ENCODE data around the gene F7. TPM values are rescaled to one million over a fixed set of nuclear protein-coding genes. Genes with fewer than 3 reads are reported as not detected.

The F7 gene
- polyA plus RNA-seq, 2 of the 4 experiments (the other 2 are of a cell fraction) = 0.26 to 0.65 TPM

GRCh38 chr13:113059891-113060290 is 45.7 kb upstream of the F7 start:
- Histone ChIP-seq H3K4me2 (no peak overlapping the region), H3K9me3 (peaks cover 5% of the 10 kb centered on the region; the same call in 1 of the 3 replicates), H3K4me1 (no peaks in the 10 kb centered on the region), H3K4me3 (no peak overlapping the region), H3K27ac (no peak overlapping the region)
- peak; percentile 30 to 42; a peak in 3 of 6 replicates for ATAC-seq
- TF ChIP-seq FOXS1 (CRISPR knock-in tag; IDR thresholded peaks at IDR 0.05) (no peak), CHD2 (IDR thresholded peaks at IDR 0.05; ENCODE audit: low read length, partially characterized antibody) (no peak), RCOR1 (IDR thresholded peaks at IDR 0.05; ENCODE audit: low read depth, low read length) (no peak), RARB (CRISPR knock-in tag; IDR thresholded peaks at IDR 0.05) (no peak), ZC3H11A (IDR thresholded peaks at IDR 0.05) (no peak), ESRRA (IDR thresholded peaks at IDR 0.05; ENCODE audit: borderline replicate concordance, low read length) (no peak), RFX5 (IDR thresholded peaks at IDR 0.05) (no peak), EP300 (IDR thresholded peaks at IDR 0.05) (no peak), BHLHE40 (IDR thresholded peaks at IDR 0.05; ENCODE audit: low read depth, low read length) (no peak), JUN (IDR thresholded peaks at IDR 0.05) (no peak)
- TF ChIP-seq, protein P1, sequence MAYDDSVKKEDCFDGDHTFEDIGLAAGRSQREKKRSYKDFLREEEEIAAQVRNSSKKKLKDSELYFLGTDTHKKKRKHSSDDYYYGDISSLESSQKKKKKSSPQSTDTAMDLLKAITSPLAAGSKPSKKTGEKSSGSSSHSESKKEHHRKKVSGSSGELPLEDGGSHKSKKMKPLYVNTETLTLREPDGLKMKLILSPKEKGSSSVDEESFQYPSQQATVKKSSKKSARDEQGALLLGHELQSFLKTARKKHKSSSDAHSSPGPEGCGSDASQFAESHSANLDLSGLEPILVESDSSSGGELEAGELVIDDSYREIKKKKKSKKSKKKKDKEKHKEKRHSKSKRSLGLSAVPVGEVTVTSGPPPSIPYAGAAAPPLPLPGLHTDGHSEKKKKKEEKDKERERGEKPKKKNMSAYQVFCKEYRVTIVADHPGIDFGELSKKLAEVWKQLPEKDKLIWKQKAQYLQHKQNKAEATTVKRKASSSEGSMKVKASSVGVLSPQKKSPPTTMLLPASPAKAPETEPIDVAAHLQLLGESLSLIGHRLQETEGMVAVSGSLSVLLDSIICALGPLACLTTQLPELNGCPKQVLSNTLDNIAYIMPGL (CRISPR knock-in tag; IDR thresholded peaks at IDR 0.05; ENCODE audit: borderline replicate concordance) = no peak
- TF ChIP-seq, protein P2, sequence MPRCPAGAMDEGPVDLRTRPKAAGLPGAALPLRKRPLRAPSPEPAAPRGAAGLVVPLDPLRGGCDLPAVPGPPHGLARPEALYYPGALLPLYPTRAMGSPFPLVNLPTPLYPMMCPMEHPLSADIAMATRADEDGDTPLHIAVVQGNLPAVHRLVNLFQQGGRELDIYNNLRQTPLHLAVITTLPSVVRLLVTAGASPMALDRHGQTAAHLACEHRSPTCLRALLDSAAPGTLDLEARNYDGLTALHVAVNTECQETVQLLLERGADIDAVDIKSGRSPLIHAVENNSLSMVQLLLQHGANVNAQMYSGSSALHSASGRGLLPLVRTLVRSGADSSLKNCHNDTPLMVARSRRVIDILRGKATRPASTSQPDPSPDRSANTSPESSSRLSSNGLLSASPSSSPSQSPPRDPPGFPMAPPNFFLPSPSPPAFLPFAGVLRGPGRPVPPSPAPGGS (IDR thresholded peaks at IDR 0.05) = no peak
- TF ChIP-seq, protein P3, sequence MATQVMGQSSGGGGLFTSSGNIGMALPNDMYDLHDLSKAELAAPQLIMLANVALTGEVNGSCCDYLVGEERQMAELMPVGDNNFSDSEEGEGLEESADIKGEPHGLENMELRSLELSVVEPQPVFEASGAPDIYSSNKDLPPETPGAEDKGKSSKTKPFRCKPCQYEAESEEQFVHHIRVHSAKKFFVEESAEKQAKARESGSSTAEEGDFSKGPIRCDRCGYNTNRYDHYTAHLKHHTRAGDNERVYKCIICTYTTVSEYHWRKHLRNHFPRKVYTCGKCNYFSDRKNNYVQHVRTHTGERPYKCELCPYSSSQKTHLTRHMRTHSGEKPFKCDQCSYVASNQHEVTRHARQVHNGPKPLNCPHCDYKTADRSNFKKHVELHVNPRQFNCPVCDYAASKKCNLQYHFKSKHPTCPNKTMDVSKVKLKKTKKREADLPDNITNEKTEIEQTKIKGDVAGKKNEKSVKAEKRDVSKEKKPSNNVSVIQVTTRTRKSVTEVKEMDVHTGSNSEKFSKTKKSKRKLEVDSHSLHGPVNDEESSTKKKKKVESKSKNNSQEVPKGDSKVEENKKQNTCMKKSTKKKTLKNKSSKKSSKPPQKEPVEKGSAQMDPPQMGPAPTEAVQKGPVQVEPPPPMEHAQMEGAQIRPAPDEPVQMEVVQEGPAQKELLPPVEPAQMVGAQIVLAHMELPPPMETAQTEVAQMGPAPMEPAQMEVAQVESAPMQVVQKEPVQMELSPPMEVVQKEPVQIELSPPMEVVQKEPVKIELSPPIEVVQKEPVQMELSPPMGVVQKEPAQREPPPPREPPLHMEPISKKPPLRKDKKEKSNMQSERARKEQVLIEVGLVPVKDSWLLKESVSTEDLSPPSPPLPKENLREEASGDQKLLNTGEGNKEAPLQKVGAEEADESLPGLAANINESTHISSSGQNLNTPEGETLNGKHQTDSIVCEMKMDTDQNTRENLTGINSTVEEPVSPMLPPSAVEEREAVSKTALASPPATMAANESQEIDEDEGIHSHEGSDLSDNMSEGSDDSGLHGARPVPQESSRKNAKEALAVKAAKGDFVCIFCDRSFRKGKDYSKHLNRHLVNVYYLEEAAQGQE (IDR thresholded peaks at IDR 0.05) = no peak
- no peak for DNase-seq (ENCODE audit: low read depth in 1 of 2, low spot score in 1 of 2)
- 72% methylated on average over 11 of the region's 15 CpGs for WGBS (ENCODE audit: missing lambda C conversion rate)
- ChIA-PET POLR2A (no interaction called here), CTCF (no interaction called here)
- no peak for FAIRE-seq

DNA sequence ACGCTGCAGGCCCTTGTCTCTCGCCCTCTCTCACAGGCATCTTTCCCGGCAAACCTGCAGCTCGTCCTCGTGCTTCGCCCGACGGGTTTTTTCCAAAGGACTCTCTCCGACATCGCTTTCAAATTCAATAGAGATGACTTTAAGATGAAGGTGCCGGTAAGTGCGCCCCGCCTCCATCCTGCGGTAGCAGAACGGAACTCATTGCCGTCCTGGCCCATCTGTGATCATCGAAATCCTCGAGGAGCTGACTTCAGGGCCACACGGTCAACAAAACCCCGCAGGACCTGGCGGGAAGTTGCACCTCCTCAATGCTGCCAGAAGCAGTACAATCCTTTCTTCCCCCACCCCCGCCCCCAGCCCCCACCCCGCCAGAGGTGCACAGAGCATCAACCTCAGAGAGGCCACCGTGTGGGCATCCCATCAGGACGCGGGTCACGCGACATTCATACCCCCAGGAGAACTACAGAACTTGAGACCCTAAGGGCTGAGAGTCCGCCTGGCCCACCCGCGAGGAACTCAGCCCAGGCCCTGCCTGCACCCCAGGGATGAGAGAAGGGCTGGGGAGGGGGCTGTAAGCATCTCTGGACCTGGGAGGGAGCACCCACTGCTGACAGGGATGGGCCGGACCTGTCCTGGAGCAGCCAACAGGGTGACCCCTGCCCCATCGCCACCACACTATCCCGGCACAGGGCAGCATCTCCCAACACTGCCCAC is 44.9 kb upstream of the F7 start:
- WGBS (ENCODE audit: missing lambda C conversion rate) = 80% methylated on average over 21 of the region's 34 CpGs
- H3K9me3 ChIP-seq = peaks cover 5% of the 10 kb centered on the region; the same call in 1 of the 3 replicates
- no peak for DNase-seq (ENCODE audit: low read depth in 1 of 2, low spot score in 1 of 2)
- ChIA-PET CTCF (interaction anchor here (1.0 kb wide), 1 partner anchor 26 kb away, joined by 3 read pairs; no protein-coding TSS in a partner anchor), POLR2A (no interaction called here)
- no peaks in the 10 kb centered on the region for H3K4me1 ChIP-seq
- no peak for FAIRE-seq
- no peak overlapping the region for H3K27ac ChIP-seq
- TF ChIP-seq HDAC2 (IDR thresholded peaks at IDR 0.05) (no peak), ZC3H11A (IDR thresholded peaks at IDR 0.05) (no peak), NR3C1 (IDR thresholded peaks at IDR 0.05) (no peak), MAFK (IDR thresholded peaks at IDR 0.05; ENCODE audit: partially characterized antibody) (no peak)
- no peak for ATAC-seq
- no peak overlapping the region for H3K4me3 ChIP-seq
- H3K4me2 ChIP-seq = no peak overlapping the region

GRCh38 chr13:113061271-113061625 is 44.3 kb upstream of the F7 start:
- 50% methylated on average over 3 of the region's 9 CpGs for WGBS (ENCODE audit: missing lambda C conversion rate)
- Histone ChIP-seq H3K4me2 (no peak overlapping the region), H3K27ac (no peak overlapping the region), H3K4me1 (no peaks in the 10 kb centered on the region), H3K4me3 (no peak overlapping the region), H3K9me3 (peaks cover 5% of the 10 kb centered on the region; the same call in 1 of the 3 replicates)
- ChIA-PET CTCF (interaction anchor here (1.0 to 1.3 kb wide), 2 partner anchors 26 to 27 kb away, joined by 3 to 4 read pairs; no protein-coding TSS in a partner anchor), POLR2A (no interaction called here)
- no peak for DNase-seq (ENCODE audit: low read depth in 1 of 2, low spot score in 1 of 2)
- peak in 1 of 2 experiments; percentile 13; a peak in 1 of 6 replicates for ATAC-seq
- FAIRE-seq = no peak
- TF ChIP-seq EHMT2 (IDR thresholded peaks at IDR 0.05; ENCODE audit: low read depth) (no peak), CHD4 (IDR thresholded peaks at IDR 0.05; ENCODE audit: borderline replicate concordance) (no peak), HOXB13 (CRISPR knock-in tag; IDR thresholded peaks at IDR 0.05; ENCODE audit: low read depth) (no peak), POLR2AphosphoS2 (conservative IDR thresholded peaks at IDR 0.05; ENCODE audit: low read length) (no peak), NPAS2 (CRISPR knock-in tag; IDR thresholded peaks at IDR 0.05; ENCODE audit: borderline replicate concordance) (no peak), NFE2L2 (conservative IDR thresholded peaks at IDR 0.05; ENCODE audit: low read length) (no peak)
- TF ChIP-seq, protein P3 (IDR thresholded peaks at IDR 0.05) = no peak

All from A549 (cell line).